ENCODE measurements around the gene USP38.
"Not testable (repeated sequence)": the region's sequence is repeated elsewhere in the genome, so short reads cannot be mapped to it uniquely, and the experiment has no call there.

DNA sequence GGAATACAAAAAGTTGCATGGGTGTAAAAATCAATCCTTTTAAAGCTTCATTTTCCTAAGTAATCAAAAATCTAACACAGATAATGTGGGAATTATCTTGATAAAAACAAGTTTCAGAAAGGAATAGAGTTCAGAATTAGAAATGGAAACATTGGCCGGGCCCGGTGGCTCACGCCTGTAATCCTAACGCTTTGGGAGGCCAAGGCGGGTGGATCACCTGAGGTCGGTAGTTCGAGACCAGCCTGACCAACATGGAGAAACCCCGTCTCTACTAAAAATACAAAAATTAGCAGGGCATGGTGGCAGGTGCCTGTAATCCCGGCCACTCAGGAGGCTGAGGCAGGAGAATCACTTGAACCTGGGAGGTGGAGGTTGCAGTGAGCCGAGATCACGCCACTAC, 52.5 kb downstream of the USP38 start:
- TF ChIP-seq, protein P1, sequence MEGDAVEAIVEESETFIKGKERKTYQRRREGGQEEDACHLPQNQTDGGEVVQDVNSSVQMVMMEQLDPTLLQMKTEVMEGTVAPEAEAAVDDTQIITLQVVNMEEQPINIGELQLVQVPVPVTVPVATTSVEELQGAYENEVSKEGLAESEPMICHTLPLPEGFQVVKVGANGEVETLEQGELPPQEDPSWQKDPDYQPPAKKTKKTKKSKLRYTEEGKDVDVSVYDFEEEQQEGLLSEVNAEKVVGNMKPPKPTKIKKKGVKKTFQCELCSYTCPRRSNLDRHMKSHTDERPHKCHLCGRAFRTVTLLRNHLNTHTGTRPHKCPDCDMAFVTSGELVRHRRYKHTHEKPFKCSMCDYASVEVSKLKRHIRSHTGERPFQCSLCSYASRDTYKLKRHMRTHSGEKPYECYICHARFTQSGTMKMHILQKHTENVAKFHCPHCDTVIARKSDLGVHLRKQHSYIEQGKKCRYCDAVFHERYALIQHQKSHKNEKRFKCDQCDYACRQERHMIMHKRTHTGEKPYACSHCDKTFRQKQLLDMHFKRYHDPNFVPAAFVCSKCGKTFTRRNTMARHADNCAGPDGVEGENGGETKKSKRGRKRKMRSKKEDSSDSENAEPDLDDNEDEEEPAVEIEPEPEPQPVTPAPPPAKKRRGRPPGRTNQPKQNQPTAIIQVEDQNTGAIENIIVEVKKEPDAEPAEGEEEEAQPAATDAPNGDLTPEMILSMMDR (IDR thresholded peaks at IDR 0.05) = not testable (repeated sequence)
- TF ChIP-seq POLR2A (IDR thresholded peaks at IDR 0.05) = not testable (repeated sequence)

Data from esophagus squamous epithelium (tissue), 4 donors.